NCI-H510A (cell line): ENCODE data around the gene ZP3.
"Not testable (repeated sequence)": the region's sequence is repeated elsewhere in the genome, so short reads cannot be mapped to it uniquely, and the experiment has no call there.

Experiments
- DNase-seq: peaks from one replicate; lab custom pipeline; 2025; lab: John Stamatoyannopoulos, UW

ZP3 gene

GRCh38 chr7:76424413-76425111, at the start of gene ZP3:
ZP3 (plus strand) TSS chr7:76424950; CDS start chr7:76424965, 15 bp downstream.
- peak; percentile 4 for DNase-seq

GRCh38 chr7:76375251-76375650, 49.5 kb upstream of the ZP3 start:
- DNase-seq, result no peak

GRCh38 chr7:76377186-76377918, 47.4 kb upstream of the ZP3 start:
- no peak for DNase-seq

GRCh38 chr7:76380623-76380966, 44.2 kb upstream of the ZP3 start:
- no peak for DNase-seq

GRCh38 chr7:76381814-76382213, 42.9 kb upstream of the ZP3 start:
- no peak for DNase-seq

GRCh38 chr7:76383089-76383944, 41.4 kb upstream of the ZP3 start:
- no peak for DNase-seq

GRCh38 chr7:76386691-76387260, 38.0 kb upstream of the ZP3 start:
- no peak for DNase-seq

GRCh38 chr7:76387789-76388188, 37.0 kb upstream of the ZP3 start:
- not testable (repeated sequence) for DNase-seq

GRCh38 chr7:76390092-76390491, 34.7 kb upstream of the ZP3 start:
- no peak for DNase-seq

GRCh38 chr7:76392531-76393115, 32.1 kb upstream of the ZP3 start:
- DNase-seq, result no peak

- DNase-seq, result peak; percentile 74
Observed at GRCh38 chr7:76393116-76394031, 31.4 kb upstream of the ZP3 start.

- no peak for DNase-seq
Observed at GRCh38 chr7:76394957-76395356, 29.8 kb upstream of the ZP3 start.

- not testable (repeated sequence) for DNase-seq
Observed at GRCh38 chr7:76395605-76395964, 29.2 kb upstream of the ZP3 start.

GRCh38 chr7:76395965-76396726, 28.6 kb upstream of the ZP3 start:
- DNase-seq, result no peak

GRCh38 chr7:76396864-76397263, 27.9 kb upstream of the ZP3 start:
- DNase-seq, result no peak

GRCh38 chr7:76397409-76398183, 27.2 kb upstream of the ZP3 start:
- DNase-seq, result no peak

- DNase-seq, result no peak
Observed at GRCh38 chr7:76400248-76400647, 24.5 kb upstream of the ZP3 start.

- not testable (repeated sequence) for DNase-seq
Observed at GRCh38 chr7:76403097-76403496, 21.7 kb upstream of the ZP3 start.

- DNase-seq, result no peak
Observed at GRCh38 chr7:76403780-76404494, 20.8 kb upstream of the ZP3 start.
